PFSK-1 (cell line): ENCODE measurements around the gene LIAS.

Experiments
- FOXP2 ChIP-seq: optimal IDR thresholded peaks from 2 replicates; pipeline ENCODE3; 2011; ENCODE audit warnings: borderline replicate concordance, control low read depth, inconsistent platforms; ENCODE audit not compliant: insufficient read depth; ENCODE audit errors: extremely low read length, extremely low read depth
- POLR2AphosphoS5 ChIP-seq: IDR thresholded peaks from 2 replicates; pipeline ENCODE4 v1.6.1; 2012; ENCODE audit warnings: low read depth, mild to moderate bottlenecking, control low read depth, low read length, moderate library complexity
- SIN3A ChIP-seq: IDR thresholded peaks from 2 replicates; pipeline ENCODE4 v1.6.1; 2012; ENCODE audit warnings: mild to moderate bottlenecking, low read length, moderate library complexity, borderline replicate concordance; ENCODE audit not compliant: insufficient read depth
- TAF1 ChIP-seq: IDR thresholded peaks from 2 replicates; pipeline ENCODE4 v1.6.1; 2012; ENCODE audit warnings: low read length, control low read depth, borderline replicate concordance; ENCODE audit not compliant: insufficient read depth
- TF ChIP-seq, protein P1 (sequence below), 2 experiments: IDR thresholded peaks; 2 replicates each; pipeline versions ENCODE4 v1.6.1 to v1.8.0; 2011 to 2012; ENCODE audit warnings: low read depth in 2 of 2, low read length in 2 of 2, control low read depth in 1 of 2, inconsistent platforms in 1 of 2, mild to moderate bottlenecking in 1 of 2, moderate library complexity in 1 of 2; ENCODE audit not compliant: insufficient read depth in 1 of 2

DNA sequence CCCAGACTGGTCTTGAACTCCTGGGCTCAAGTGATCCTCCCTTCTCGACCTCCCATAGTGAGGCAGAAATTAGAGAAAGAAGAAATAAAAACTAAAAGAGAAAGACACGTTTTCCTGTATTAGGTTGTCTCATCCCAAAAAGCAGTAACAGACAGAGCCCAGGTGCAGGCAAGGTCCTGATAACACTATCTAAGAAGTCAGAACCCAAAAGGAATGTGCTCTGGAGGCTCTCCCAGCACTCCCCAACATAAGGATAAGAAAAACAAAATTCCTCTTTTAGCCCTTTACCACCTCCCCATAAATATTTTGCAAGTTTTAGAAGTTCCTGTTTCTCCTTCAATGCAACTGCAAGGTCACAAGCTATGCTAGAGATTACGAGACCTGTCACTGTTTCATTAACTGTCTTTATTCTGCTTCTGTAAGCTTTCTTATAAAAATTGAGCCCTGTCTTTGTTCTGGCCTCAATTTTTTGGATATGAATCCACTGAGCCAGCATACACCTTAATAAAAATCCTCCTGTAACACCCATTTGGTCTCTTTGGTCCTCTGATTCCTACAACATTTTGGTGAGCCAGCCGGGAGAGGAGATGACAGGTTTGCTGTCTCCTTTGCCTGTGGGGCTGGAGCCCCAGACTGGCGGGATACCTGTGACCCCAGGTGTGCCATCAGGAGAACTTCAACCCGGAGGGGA, 25.9 kb downstream of the LIAS start:
- no peak for TF ChIP-seq TAF1
- no peak for TF ChIP-seq POLR2AphosphoS5
- TF ChIP-seq, protein P1, sequence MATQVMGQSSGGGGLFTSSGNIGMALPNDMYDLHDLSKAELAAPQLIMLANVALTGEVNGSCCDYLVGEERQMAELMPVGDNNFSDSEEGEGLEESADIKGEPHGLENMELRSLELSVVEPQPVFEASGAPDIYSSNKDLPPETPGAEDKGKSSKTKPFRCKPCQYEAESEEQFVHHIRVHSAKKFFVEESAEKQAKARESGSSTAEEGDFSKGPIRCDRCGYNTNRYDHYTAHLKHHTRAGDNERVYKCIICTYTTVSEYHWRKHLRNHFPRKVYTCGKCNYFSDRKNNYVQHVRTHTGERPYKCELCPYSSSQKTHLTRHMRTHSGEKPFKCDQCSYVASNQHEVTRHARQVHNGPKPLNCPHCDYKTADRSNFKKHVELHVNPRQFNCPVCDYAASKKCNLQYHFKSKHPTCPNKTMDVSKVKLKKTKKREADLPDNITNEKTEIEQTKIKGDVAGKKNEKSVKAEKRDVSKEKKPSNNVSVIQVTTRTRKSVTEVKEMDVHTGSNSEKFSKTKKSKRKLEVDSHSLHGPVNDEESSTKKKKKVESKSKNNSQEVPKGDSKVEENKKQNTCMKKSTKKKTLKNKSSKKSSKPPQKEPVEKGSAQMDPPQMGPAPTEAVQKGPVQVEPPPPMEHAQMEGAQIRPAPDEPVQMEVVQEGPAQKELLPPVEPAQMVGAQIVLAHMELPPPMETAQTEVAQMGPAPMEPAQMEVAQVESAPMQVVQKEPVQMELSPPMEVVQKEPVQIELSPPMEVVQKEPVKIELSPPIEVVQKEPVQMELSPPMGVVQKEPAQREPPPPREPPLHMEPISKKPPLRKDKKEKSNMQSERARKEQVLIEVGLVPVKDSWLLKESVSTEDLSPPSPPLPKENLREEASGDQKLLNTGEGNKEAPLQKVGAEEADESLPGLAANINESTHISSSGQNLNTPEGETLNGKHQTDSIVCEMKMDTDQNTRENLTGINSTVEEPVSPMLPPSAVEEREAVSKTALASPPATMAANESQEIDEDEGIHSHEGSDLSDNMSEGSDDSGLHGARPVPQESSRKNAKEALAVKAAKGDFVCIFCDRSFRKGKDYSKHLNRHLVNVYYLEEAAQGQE (IDR thresholded peaks at IDR 0.05; ENCODE audit: insufficient read depth in 1 of 2, low read depth in 2 of 2, low read length in 2 of 2): no peak
- no peak for TF ChIP-seq SIN3A
- TF ChIP-seq FOXP2: no peak
